Measurements from ENCODE around the gene FNTB. TPM values are rescaled to one million over a fixed set of nuclear protein-coding genes. Genes with fewer than 3 reads are reported as not detected.

FNTB gene
- total RNA-seq, 1 donor from 2014 or later, result 16.9 TPM

DNA sequence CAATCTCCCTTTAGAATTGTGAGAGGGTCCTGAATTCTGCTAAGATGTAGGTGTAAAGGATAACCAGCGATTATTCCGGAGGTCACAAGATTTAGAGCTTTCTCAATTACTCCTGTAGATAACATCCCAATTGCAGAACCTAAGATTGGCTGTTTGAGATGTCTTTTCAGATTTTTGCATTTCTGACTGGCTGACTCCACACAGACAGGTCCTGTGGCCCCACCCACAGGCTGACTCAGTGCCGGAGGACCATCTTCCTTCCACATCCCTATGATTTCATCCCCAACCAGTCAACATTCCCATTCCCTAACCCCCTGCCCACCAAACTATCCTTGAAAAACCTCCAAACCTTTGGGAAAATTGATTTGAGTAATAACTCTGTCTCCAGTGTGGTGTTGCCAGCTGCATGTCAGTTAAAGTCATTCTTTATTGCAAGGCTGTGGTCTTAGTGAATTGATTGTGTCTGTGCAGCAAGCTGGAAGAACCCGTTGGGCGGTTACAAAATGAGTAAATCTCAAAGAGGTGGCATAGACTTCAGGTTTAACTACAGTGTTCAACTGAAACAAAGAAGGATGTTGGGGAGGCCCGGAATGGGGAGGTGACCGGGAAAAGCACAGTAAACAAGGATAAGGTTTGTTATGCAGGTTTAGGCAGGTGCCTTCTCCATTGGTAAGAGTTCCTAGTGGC, 10.6 kb downstream of the FNTB start:
- H3K9me3 Mint-ChIP-seq (ENCODE audit: unreplicated experiment), result no peaks in the 10 kb centered on the region
- peaks cover 2% of the 10 kb centered on the region for H3K4me1 Mint-ChIP-seq (ENCODE audit: unreplicated experiment)
- no peak for TF ChIP-seq CTCF (IDR thresholded peaks at IDR 0.05; ENCODE audit: unreplicated experiment)
- no peak overlapping the region for H3K27ac Mint-ChIP-seq (ENCODE audit: unreplicated experiment)
- H3K27me3 Mint-ChIP-seq (ENCODE audit: unreplicated experiment), result peaks cover 1% of the 10 kb centered on the region
- no peak overlapping the region for H3K4me3 Mint-ChIP-seq (ENCODE audit: unreplicated experiment)
- DNase-seq (ENCODE audit: low spot score), result no peak
- H3K36me3 Mint-ChIP-seq (ENCODE audit: low read depth, unreplicated experiment), result no peaks in the 10 kb centered on the region

- Mint-ChIP-seq H3K9me3 (ENCODE audit: unreplicated experiment) (no peaks in the 10 kb centered on the region), H3K4me3 (ENCODE audit: unreplicated experiment) (no peak overlapping the region)
These were observed 11.8 kb downstream of the FNTB start for GRCh38 chr14:64998455-64998931.

DNA sequence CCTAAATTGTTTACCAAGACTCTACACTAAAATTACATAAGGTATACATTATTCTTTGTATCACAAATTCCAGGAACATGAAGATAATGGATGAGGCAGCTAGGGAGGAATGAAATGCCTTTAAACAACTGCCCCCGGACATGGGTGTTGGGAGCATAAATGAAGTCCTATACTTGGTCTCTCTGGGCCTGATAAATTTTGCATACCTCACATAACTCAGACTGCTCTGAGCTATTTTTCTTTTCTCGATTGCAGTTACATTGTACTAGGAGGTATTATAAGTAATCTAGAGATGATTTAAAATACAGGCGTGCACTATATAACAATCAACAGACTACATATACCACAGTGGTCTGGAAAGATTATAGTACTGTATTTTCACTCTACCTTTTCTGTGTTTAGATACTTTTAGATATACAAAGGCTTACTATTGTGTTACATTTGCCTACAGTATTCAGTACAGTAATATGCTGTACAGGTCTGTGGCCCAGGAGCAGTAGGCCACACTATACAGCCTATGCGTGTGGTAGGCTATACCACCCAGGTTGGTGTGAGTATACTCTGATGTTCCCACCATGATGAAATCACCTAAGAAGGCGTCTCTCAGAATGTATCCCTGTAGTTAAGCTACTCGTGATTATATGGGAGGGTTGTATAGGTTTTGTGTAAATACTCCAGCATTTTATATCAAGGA, 14.3 kb downstream of the FNTB start:
- no peak overlapping the region for H3K27ac Mint-ChIP-seq (ENCODE audit: unreplicated experiment)
- H3K4me1 Mint-ChIP-seq (ENCODE audit: unreplicated experiment), result peaks cover 16% of the 10 kb centered on the region
- H3K9me3 Mint-ChIP-seq (ENCODE audit: unreplicated experiment), result no peaks in the 10 kb centered on the region
- no peak for TF ChIP-seq CTCF (IDR thresholded peaks at IDR 0.05; ENCODE audit: unreplicated experiment)
- no peak overlapping the region for H3K4me3 Mint-ChIP-seq (ENCODE audit: unreplicated experiment)
- peaks cover 1% of the 10 kb centered on the region for H3K27me3 Mint-ChIP-seq (ENCODE audit: unreplicated experiment)
- no peaks in the 10 kb centered on the region for H3K36me3 Mint-ChIP-seq (ENCODE audit: low read depth, unreplicated experiment)
- DNase-seq (ENCODE audit: low spot score), result no peak

More at GRCh38 chr14:64998455-64998931, 11.8 kb downstream of the FNTB start:
- Mint-ChIP-seq H3K27ac (ENCODE audit: unreplicated experiment) (no peak overlapping the region), H3K4me1 (ENCODE audit: unreplicated experiment) (peaks cover 11% of the 10 kb centered on the region), H3K36me3 (ENCODE audit: low read depth, unreplicated experiment) (no peaks in the 10 kb centered on the region), H3K27me3 (ENCODE audit: unreplicated experiment) (peaks cover 1% of the 10 kb centered on the region)
- no peak for DNase-seq (ENCODE audit: low spot score)
- no peak for TF ChIP-seq CTCF (IDR thresholded peaks at IDR 0.05; ENCODE audit: unreplicated experiment)

- no peak overlapping the region for H3K27ac Mint-ChIP-seq (ENCODE audit: unreplicated experiment)
- H3K36me3 Mint-ChIP-seq (ENCODE audit: low read depth, unreplicated experiment), result no peaks in the 10 kb centered on the region
- H3K4me3 Mint-ChIP-seq (ENCODE audit: unreplicated experiment), result no peak overlapping the region
- peaks cover 1% of the 10 kb centered on the region for H3K27me3 Mint-ChIP-seq (ENCODE audit: unreplicated experiment)
- H3K4me1 Mint-ChIP-seq (ENCODE audit: unreplicated experiment), result peaks cover 16% of the 10 kb centered on the region
- no peak for DNase-seq (ENCODE audit: low spot score)
- TF ChIP-seq CTCF (IDR thresholded peaks at IDR 0.05; ENCODE audit: unreplicated experiment), result no peak
- no peaks in the 10 kb centered on the region for H3K9me3 Mint-ChIP-seq (ENCODE audit: unreplicated experiment)
These were observed 15.0 kb downstream of the FNTB start for GRCh38 chr14:65001723-65002122.

Data from endothelial cell (in vitro differentiated cells).